H1 (cell line): Measurements from ENCODE around the gene C8B.

Experiments used
- NRF1 ChIP-seq: IDR thresholded peaks from 2 replicates; pipeline ENCODE4 v1.6.1; 2011; ENCODE audit warnings: mild to moderate bottlenecking, low read depth, low read length, improper control_type of control experiment
- POLR2AphosphoS5 ChIP-seq: IDR thresholded peaks from 2 replicates; pipeline ENCODE4 v1.6.1; 2011; ENCODE audit warnings: low read depth, low read length

GRCh38 chr1:56898005-56898373, 67.8 kb downstream of the C8B start:
- no peak for TF ChIP-seq POLR2AphosphoS5
- TF ChIP-seq NRF1: no peak
